ENCODE data around the gene CTNNBIP1.

Gene CTNNBIP1

GRCh38 chr1:9852004-9852403, 58.1 kb downstream of the CTNNBIP1 start:
- no peak for DNase-seq

- no peak for DNase-seq
Measured at GRCh38 chr1:9850442-9851162, 59.5 kb downstream of the CTNNBIP1 start.

GRCh38 chr1:9849691-9850441, 60.2 kb downstream of the CTNNBIP1 start:
- DNase-seq, result no peak

GRCh38 chr1:9848022-9848421, 62.0 kb downstream of the CTNNBIP1 start:
- no peak for DNase-seq

GRCh38 chr1:9847269-9847668, 62.8 kb downstream of the CTNNBIP1 start:
- no peak for DNase-seq

- DNase-seq, result no peak
Measured at GRCh38 chr1:9846611-9847171, 63.4 kb downstream of the CTNNBIP1 start.

- DNase-seq, result no peak
Measured at GRCh38 chr1:9845914-9846313, 64.2 kb downstream of the CTNNBIP1 start.

- DNase-seq, result no peak
Measured at GRCh38 chr1:9844756-9845155, 65.3 kb downstream of the CTNNBIP1 start.

- no peak for DNase-seq
Measured at GRCh38 chr1:9844106-9844505, 66.0 kb downstream of the CTNNBIP1 start.

- no peak for DNase-seq
Measured at GRCh38 chr1:9843576-9843945, 66.5 kb downstream of the CTNNBIP1 start.

GRCh38 chr1:9842781-9843575, 67.1 kb downstream of the CTNNBIP1 start:
- no peak for DNase-seq

- DNase-seq, result no peak
Measured at GRCh38 chr1:9842073-9842711, 67.9 kb downstream of the CTNNBIP1 start.

- no peak for DNase-seq
Measured at GRCh38 chr1:9841460-9841859, 68.6 kb downstream of the CTNNBIP1 start.

GRCh38 chr1:9840176-9840575, 69.9 kb downstream of the CTNNBIP1 start:
- DNase-seq, result no peak

- no peak for DNase-seq
Measured at GRCh38 chr1:9838946-9839345, 71.1 kb downstream of the CTNNBIP1 start.

GRCh38 chr1:9836632-9836960, 73.5 kb downstream of the CTNNBIP1 start:
- DNase-seq, result no peak

GRCh38 chr1:9835758-9836631, 74.1 kb downstream of the CTNNBIP1 start:
- DNase-seq, result no peak

- no peak for DNase-seq
Measured at GRCh38 chr1:9835404-9835757, 74.7 kb downstream of the CTNNBIP1 start.

- DNase-seq, result no peak
Measured at GRCh38 chr1:9833632-9834031, 76.4 kb downstream of the CTNNBIP1 start.

GRCh38 chr1:9827558-9828185, 82.4 kb downstream of the CTNNBIP1 start:
- no peak for DNase-seq

- DNase-seq, result no peak
Measured at GRCh38 chr1:9826616-9827015, 83.5 kb downstream of the CTNNBIP1 start.

GRCh38 chr1:9826087-9826486, 84.0 kb downstream of the CTNNBIP1 start:
- DNase-seq, result no peak

All from 8988T (cell line).